Tibial nerve (tissue), 4 donors: ENCODE results near the gene NOX5. TPM values are rescaled to one million over a fixed set of nuclear protein-coding genes. Genes with fewer than 3 reads are reported as not detected.
A peak's percentile ranks its signal among the peaks of the same experiment; 100 is the strongest.

Source experiments
- DNase-seq, 2 donors: peaks; one replicate each; pipeline ENCODE4 v3.0.0-alpha.2; 2019; ENCODE audit warnings: low spot score in 2 of 2
- H3K27ac ChIP-seq, 4 donors: fragments of 200-600 bp; sonication (generic) in 3 of 4; one replicate each; pipeline ENCODE4 v1.5.1; 2017 to 2019; ENCODE audit warnings: mild to moderate bottlenecking in 1 of 4
- H3K27me3 ChIP-seq, 2 donors: fragments of 200-600 bp; sonication (generic) in 1 of 2; one replicate each; pipeline versions ENCODE4 v1.5.1 to v1.6.0; 2017 to 2019
- H3K36me3 ChIP-seq, 3 donors: fragments of 200-600 bp; sonication (generic); one replicate each; pipeline ENCODE4 v1.5.1; 2018 to 2019
- H3K4me1 ChIP-seq, 4 donors: fragments of 200-600 bp; sonication (generic) in 3 of 4; one replicate each; pipeline ENCODE4 v1.5.1; 2017 to 2019
- H3K4me3 ChIP-seq, 4 donors: fragments of 200-600 bp; sonication (generic) in 3 of 4; one replicate each; pipeline ENCODE4 v1.5.1; 2017 to 2019; ENCODE audit warnings: mild to moderate bottlenecking in 1 of 4, moderate library complexity in 1 of 4
- H3K9me3 ChIP-seq, 4 donors: fragments of 200-600 bp; sonication (generic) in 3 of 4; one replicate each; pipeline ENCODE4 v1.5.1; 2017 to 2019
- CTCF ChIP-seq, 5 experiments: fragments of 200-600 bp in 3 of 5; fragments of 450-650 bp in 2 of 5; sonication (generic) in 3 of 5; IDR thresholded peaks; one replicate each; pipeline ENCODE4 v1.5.1; 2016 to 2019; ENCODE audit warnings: antibody characterized with exemption in 5 of 5, mild to moderate bottlenecking in 3 of 5, moderate library complexity in 2 of 5
- EP300 ChIP-seq, 2 donors: sonication (generic); formaldehyde crosslinking; IDR thresholded peaks; one replicate each; pipeline ENCODE4 v1.6.1; 2017; ENCODE audit warnings: antibody characterized with exemption in 2 of 2, mild to moderate bottlenecking in 1 of 2
- POLR2A ChIP-seq, 2 donors: fragments of 450-650 bp; IDR thresholded peaks; one replicate each; pipeline ENCODE4 v1.6.1; 2017; ENCODE audit warnings: antibody characterized with exemption in 2 of 2, mild to moderate bottlenecking in 2 of 2, moderate library complexity in 2 of 2
- WGBS, 2 donors: methylation state at CpG; one replicate each; pipeline ENCODE4 v1.1.5; 2018; 5-methylcytosine and 5-hydroxymethylcytosine counted together
- total RNA-seq, 4 donors: library from RNA; depleted of rRNA; stranded (reverse); fragments of >200 nt; gene quantifications; one replicate each; pipeline ENCODE4 v1.1.0, GENCODE V29; 2016

The NOX5 gene
- total RNA-seq, 4 donors from 2014 or later: 0.21 to 2.7 (median 1.1) TPM

DNA sequence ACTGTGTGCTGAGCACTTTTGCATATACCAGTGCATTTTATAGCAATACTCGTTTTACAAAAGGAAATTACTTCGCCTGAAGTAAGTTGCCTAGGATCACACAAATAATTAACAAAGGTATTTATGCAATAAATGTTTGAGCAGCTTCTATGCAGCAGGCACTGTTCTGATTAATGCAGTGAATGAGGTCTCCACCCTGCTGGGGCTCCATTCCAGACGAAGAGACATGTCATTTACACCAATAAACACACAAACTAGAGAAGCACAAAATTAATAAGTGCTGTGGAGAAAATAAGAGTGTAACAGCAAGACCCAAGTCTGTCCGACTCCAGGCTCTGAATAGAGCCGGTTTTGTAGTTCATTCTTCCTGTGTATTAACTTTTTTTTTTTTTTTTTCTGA, 17.5 kb downstream of the NOX5 start:
- Histone ChIP-seq H3K27ac (no peak overlapping the region), H3K4me3 (peak overlapping the region in 1 of 4 donors; percentile 34), H3K9me3 (no peaks in the 10 kb centered on the region), H3K4me1 (peaks cover 0 to 9% (median 6%) of the 10 kb centered on the region in 4 donors), H3K36me3 (no peaks in the 10 kb centered on the region), H3K27me3 (peaks cover 0 to 36% of the 10 kb centered on the region in 2 donors)
- 40 to 50% methylated on average over 5 of the region's 5 CpGs for WGBS, 2 donors
- TF ChIP-seq CTCF (IDR thresholded peaks at IDR 0.05) (no peak), EP300 (IDR thresholded peaks at IDR 0.05) (no peak), POLR2A (IDR thresholded peaks at IDR 0.05) (no peak)
- DNase-seq: no peak

DNA sequence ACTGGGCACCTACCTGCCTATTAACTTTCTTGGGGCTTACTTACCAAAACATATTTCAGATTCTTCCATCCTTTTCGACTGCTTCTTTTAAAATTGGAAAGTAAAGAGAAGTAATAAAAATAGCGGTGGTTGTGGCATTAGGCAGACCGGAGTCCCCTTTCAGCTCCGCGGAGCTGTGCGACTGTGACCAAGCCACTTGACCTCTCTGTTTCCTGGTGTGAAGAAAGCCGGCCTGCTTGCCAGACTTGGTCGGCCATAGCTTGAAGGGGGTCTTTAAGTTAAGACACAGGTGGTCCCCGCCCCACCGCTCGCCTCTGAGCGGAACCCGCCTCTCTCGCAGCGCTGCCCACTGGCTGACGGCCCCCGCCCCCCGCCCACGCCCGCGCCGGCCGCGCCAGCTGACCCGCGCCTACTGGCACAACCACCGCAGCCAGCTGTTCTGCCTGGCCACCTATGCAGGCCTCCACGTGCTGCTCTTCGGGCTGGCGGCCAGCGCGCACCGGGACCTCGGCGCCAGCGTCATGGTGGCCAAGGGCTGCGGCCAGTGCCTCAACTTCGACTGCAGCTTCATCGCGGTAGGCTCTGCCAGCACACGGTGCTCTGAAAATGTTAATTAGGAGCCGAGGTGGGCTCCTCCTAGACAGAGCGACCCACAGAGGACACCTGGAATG, 18.3 kb downstream of the NOX5 start:
- 86 to 91% methylated on average over 41 to 42 of the region's 43 CpGs for WGBS, 2 donors
- H3K36me3 ChIP-seq: no peaks in the 10 kb centered on the region
- no peaks in the 10 kb centered on the region for H3K9me3 ChIP-seq
- DNase-seq: no peak
- H3K27me3 ChIP-seq: peaks cover 0 to 36% of the 10 kb centered on the region in 2 donors
- H3K27ac ChIP-seq: no peak overlapping the region
- no peak for TF ChIP-seq CTCF (IDR thresholded peaks at IDR 0.05)
- no peak for TF ChIP-seq POLR2A (IDR thresholded peaks at IDR 0.05)
- no peak for TF ChIP-seq EP300 (IDR thresholded peaks at IDR 0.05)
- peaks cover 0 to 9% (median 6%) of the 10 kb centered on the region in 4 donors for H3K4me1 ChIP-seq
- H3K4me3 ChIP-seq: no peak overlapping the region

GRCh38 chr15:69034352-69034751, 19.9 kb downstream of the NOX5 start:
- DNase-seq: no peak

DNA sequence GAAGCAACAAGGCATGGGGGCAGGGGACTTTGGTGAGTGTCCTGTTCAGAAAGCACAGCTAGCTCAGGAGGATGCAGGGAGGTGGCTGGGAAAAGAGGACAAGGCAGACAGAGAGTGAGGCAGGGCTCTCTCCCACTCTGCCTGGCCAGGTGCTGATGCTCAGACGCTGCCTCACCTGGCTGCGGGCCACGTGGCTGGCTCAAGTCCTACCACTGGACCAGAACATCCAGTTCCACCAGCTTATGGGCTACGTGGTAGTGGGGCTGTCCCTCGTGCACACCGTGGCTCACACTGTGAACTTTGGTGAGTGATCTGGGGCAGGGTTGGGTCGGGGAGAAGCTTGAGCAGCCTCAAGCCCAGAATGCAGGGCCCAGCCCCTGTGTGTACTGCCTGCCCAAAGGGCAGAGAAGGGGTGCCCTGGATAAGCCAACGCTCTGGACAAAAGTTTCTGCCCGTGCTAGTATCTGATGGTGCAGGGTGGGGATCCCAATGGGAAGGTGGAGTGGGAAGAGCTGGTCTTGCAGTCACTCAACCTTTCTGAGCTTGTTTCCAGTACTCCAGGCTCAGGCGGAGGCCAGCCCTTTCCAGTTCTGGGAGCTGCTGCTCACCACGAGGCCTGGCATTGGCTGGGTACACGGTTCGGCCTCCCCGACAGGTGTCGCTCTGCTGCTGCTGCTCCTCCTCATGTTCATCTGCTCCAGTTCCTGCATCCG, 20.9 kb downstream of the NOX5 start:
- Histone ChIP-seq H3K9me3 (no peaks in the 10 kb centered on the region), H3K27me3 (peaks cover 0 to 36% of the 10 kb centered on the region in 2 donors), H3K4me1 (peaks cover 0 to 9% (median 6%) of the 10 kb centered on the region in 4 donors), H3K4me3 (no peak overlapping the region), H3K27ac (no peak overlapping the region), H3K36me3 (no peaks in the 10 kb centered on the region)
- no peak for DNase-seq
- no peak for TF ChIP-seq POLR2A (IDR thresholded peaks at IDR 0.05)
- no peak for TF ChIP-seq CTCF (IDR thresholded peaks at IDR 0.05)
- no peak for TF ChIP-seq EP300 (IDR thresholded peaks at IDR 0.05)
- 59 to 60% methylated on average over 16 of the region's 16 CpGs for WGBS, 2 donors

More at GRCh38 chr15:69034352-69034751, 19.9 kb downstream of the NOX5 start:
- H3K9me3 ChIP-seq: no peaks in the 10 kb centered on the region
- no peaks in the 10 kb centered on the region for H3K36me3 ChIP-seq
- no peak overlapping the region for H3K4me3 ChIP-seq
- H3K27me3 ChIP-seq: peaks cover 0 to 36% of the 10 kb centered on the region in 2 donors
- no peak overlapping the region for H3K27ac ChIP-seq
- 53 to 56% methylated on average over 4 of the region's 4 CpGs for WGBS, 2 donors
- peaks cover 0 to 9% (median 6%) of the 10 kb centered on the region in 4 donors for H3K4me1 ChIP-seq
- no peak for TF ChIP-seq EP300 (IDR thresholded peaks at IDR 0.05)
- TF ChIP-seq POLR2A (IDR thresholded peaks at IDR 0.05): no peak
- TF ChIP-seq CTCF (IDR thresholded peaks at IDR 0.05): no peak

DNA sequence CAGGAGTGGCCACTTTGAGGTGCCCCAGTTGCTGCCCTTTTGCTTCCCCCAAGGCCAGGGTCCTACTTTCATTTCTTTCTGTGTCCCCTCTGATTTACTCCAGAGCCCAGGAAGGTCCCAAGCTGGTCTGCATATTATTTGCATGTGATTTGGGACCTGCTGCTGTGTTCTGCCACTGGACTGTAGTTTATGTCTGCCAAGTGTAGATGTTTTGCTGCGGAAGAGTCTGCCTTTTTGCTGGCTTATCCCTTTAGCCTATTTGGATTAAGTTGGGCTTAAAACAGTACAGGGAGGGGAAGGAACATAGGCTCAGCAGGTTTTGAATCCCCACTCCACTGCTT, 21.4 kb downstream of the NOX5 start:
- H3K27me3 ChIP-seq: peaks cover 0 to 30% of the 10 kb centered on the region in 2 donors
- H3K9me3 ChIP-seq: no peaks in the 10 kb centered on the region
- peaks cover 0 to 9% (median 6%) of the 10 kb centered on the region in 4 donors for H3K4me1 ChIP-seq
- TF ChIP-seq EP300 (IDR thresholded peaks at IDR 0.05) (no peak), CTCF (IDR thresholded peaks at IDR 0.05) (no peak), POLR2A (IDR thresholded peaks at IDR 0.05) (no peak)
- H3K27ac ChIP-seq: no peak overlapping the region
- WGBS, 2 donors: 87 to 91% methylated on average over 1 of the region's 1 CpG
- no peak for DNase-seq
- H3K36me3 ChIP-seq: no peaks in the 10 kb centered on the region
- H3K4me3 ChIP-seq: no peak overlapping the region
